Measurements from ENCODE around the gene CLCF1. TPM values are rescaled to one million over a fixed set of nuclear protein-coding genes. Genes with fewer than 3 reads are reported as not detected.
"Not testable (repeated sequence)": the region's sequence is repeated elsewhere in the genome, so short reads cannot be mapped to it uniquely, and the experiment has no call there.

CLCF1 gene
- total and polyA plus RNA-seq, 8 donors = 1.3 to 11.2 (median 2.6) TPM

GRCh38 chr11:67320011-67320410 is 53.4 kb downstream of the CLCF1 start:
- Histone ChIP-seq H3K27ac (no peak overlapping the region), H3K4me3 (no peak overlapping the region), H3K9me3 (no peaks in the 10 kb centered on the region), H3K36me3 (no peaks in the 10 kb centered on the region), H3K27me3 (no peaks in the 10 kb centered on the region), H3K4me1 (peaks cover 0 to 13% (median 6%) of the 10 kb centered on the region in 3 donors)
- DNase-seq = no peak
- WGBS, 2 donors = 82 to 89% methylated on average over 3 of the region's 3 CpGs
- intact Hi-C loops (cut with DNase I) = no loop called here
- no peak for TF ChIP-seq CTCF (IDR thresholded peaks at IDR 0.05)
- ATAC-seq = no peak
- FAIRE-seq = no peak

DNA sequence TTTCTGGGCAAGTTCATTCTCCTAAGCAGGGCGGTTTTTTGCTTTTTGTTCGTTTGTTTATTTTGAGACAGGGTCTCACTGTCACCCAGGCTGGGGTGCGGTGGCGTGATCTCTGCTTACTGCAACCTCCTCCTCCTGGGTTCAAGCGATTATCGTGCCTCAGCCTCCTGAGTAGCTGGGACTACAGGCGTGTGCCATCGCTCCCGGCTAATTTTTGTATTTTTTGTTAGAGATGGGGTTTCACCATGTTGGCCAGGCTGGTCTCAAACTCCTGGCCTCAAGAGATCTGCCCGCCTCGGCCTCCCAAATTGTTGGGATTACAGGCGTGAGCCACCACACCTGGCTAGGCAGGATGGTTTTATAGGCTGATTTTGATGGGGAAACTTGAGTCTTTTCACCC is 54.5 kb downstream of the CLCF1 start:
- not testable (repeated sequence) for H3K27ac ChIP-seq, H3K36me3 ChIP-seq, ATAC-seq, FAIRE-seq, H3K9me3 ChIP-seq, DNase-seq, H3K27me3 ChIP-seq
- WGBS, 2 donors = 77 to 84% methylated on average over 12 of the region's 12 CpGs
- H3K4me3 ChIP-seq = peak overlapping the region in 1 of 4 donors; percentile 78
- intact Hi-C loops (cut with DNase I) = loop anchor here in 1 of 3 donors (10.0 kb wide), 1 partner anchor 234 kb away; no protein-coding TSS in a partner anchor
- peaks cover 0 to 13% (median 6%) of the 10 kb centered on the region in 3 donors for H3K4me1 ChIP-seq

DNA sequence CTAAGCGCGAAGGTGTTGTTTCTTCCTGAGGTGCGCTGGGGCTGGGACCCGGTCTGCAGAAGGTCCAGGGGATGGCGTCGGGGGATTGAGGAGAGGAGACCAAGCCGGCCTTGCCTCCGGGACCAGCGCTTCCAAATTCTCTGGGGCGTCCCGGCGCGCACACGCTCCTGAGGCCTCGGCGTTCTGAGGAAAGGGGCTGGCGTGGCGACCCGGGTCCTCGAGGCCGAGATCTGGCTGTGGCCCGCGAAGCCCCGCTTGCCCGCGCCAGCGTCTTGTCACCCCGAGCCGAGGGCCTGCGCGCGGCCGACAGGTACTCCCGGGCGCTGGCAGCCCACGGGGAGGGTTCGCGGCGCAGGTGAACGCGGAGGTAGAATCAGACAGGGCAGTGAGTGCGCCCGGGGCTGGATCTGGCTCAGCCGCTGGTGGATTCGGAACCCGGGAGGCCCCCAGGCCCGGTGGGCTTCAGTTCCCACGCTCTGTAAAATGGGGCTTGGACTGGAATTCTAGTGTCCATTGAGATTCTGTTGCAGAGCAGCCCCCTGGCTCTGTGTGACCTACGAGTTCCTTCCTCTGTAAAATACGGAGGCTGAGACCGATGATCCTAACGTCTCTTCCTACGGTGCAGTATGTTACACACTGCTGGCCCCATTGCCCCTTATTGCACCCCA is 55.4 kb downstream of the CLCF1 start:
- WGBS, 2 donors = 0% methylated on average over 51 to 53 of the region's 53 CpGs
- TF ChIP-seq CTCF (IDR thresholded peaks at IDR 0.05) = no peak
- DNase-seq (peak in 3 of 6 donors; percentile 70 to 89 (median 80)), FAIRE-seq (no peak), ATAC-seq (peak; percentile 45 to 64 (median 58))
- H3K27ac ChIP-seq = peak overlapping the region; percentile 77 to 98 (median 85)
- H3K4me1 ChIP-seq = peaks cover 0 to 13% (median 6%) of the 10 kb centered on the region in 3 donors
- peak overlapping the region; percentile 73 to 96 (median 76) for H3K4me3 ChIP-seq
- intact Hi-C loops (cut with DNase I) = loop anchor here in 1 of 3 donors (10.0 kb wide), 1 partner anchor 233 kb away; no protein-coding TSS in a partner anchor
- H3K27me3 ChIP-seq = no peaks in the 10 kb centered on the region
- no peaks in the 10 kb centered on the region for H3K9me3 ChIP-seq
- H3K36me3 ChIP-seq = no peaks in the 10 kb centered on the region

GRCh38 chr11:67317205-67317887 is 56.1 kb downstream of the CLCF1 start:
- Histone ChIP-seq H3K4me1 (peaks cover 0 to 13% (median 6%) of the 10 kb centered on the region in 3 donors), H3K36me3 (no peaks in the 10 kb centered on the region), H3K9me3 (no peaks in the 10 kb centered on the region), H3K27ac (peak overlapping the region; percentile 77 to 98 (median 85)), H3K4me3 (peak overlapping the region; percentile 73 to 96 (median 76)), H3K27me3 (no peaks in the 10 kb centered on the region)
- ATAC-seq = peak; percentile 90 to 95 (median 90)
- no peak for FAIRE-seq
- WGBS, 2 donors = 0 to 1% methylated on average over 54 to 55 of the region's 55 CpGs
- intact Hi-C loops (cut with DNase I) = loop anchor here in 1 of 3 donors (10.0 kb wide), 1 partner anchor 233 kb away; no protein-coding TSS in a partner anchor
- peak; percentile 79 to 88 (median 82) for TF ChIP-seq CTCF (IDR thresholded peaks at IDR 0.05)
- DNase-seq = peak; percentile 95 to 99 (median 98)

DNA sequence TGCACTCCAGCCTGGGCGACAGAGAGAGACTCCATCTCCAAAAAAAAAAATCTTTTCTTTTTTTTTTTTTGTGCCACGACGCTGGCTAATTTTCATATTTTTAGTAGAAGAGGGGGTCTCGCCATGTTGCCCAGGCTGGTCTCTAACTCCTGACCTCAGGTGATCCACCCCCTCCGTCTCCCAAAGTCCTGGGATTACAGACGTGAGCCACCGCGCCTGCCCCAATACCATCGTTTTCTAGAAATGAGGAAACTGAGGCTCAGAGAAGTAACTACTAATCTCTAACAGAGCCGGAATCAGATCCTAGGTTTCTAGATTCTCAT is 56.6 kb downstream of the CLCF1 start:
- Histone ChIP-seq H3K9me3 (no peaks in the 10 kb centered on the region), H3K36me3 (no peaks in the 10 kb centered on the region), H3K27ac (peak overlapping the region; percentile 77 to 98 (median 85)), H3K4me1 (peaks cover 0 to 13% (median 6%) of the 10 kb centered on the region in 3 donors), H3K27me3 (no peaks in the 10 kb centered on the region), H3K4me3 (peak overlapping the region; percentile 73 to 96 (median 76))
- no peak for DNase-seq
- intact Hi-C loops (cut with DNase I) = loop anchor here in 1 of 3 donors (10.0 kb wide), 1 partner anchor 232 kb away; no protein-coding TSS in a partner anchor
- WGBS, 2 donors = 0% methylated on average over 10 of the region's 10 CpGs
- peak in 2 of 4 donors; percentile 1 for ATAC-seq
- no peak for TF ChIP-seq CTCF (IDR thresholded peaks at IDR 0.05)
- no peak for FAIRE-seq

Measured in pancreas (tissue), 10 donors.